ENCODE results near the gene NT5C3A. TPM values are rescaled to one million over a fixed set of nuclear protein-coding genes. Genes with fewer than 3 reads are reported as not detected.

The NT5C3A gene
- 29.0 TPM for total RNA-seq
- 22.2 TPM for polyA plus RNA-seq (ENCODE audit: insufficient read depth, low read depth, low replicate concordance)
- long read RNA-seq, donor 1, partial matches to known transcripts: 0 of 5 reads
- long read RNA-seq, donor 1, other reads (novel, unspliced or antisense): 0 of 5 reads
- long read RNA-seq, donor 2, transcript NT5C3A-211 (2 exons, 369 nt): minor isoform, 5 of 17 reads
- long read RNA-seq, donor 2, transcript NT5C3A-204 (10 exons, 1,759 nt): major isoform, 8 of 17 reads
- long read RNA-seq, donor 2, partial matches to known transcripts: 0 of 17 reads
- long read RNA-seq, donor 2, other reads (novel, unspliced or antisense): 0 of 17 reads
- long read RNA-seq, donor 3, transcript NT5C3A-211 (2 exons, 369 nt): major isoform, 9 of 16 reads
- long read RNA-seq, donor 3, partial matches to known transcripts: 0 of 16 reads
- long read RNA-seq, donor 3, other reads (novel, unspliced or antisense): 0 of 16 reads
- long read RNA-seq, donor 4, transcript NT5C3A-201 (9 exons, 1,704 nt): major isoform, 5 of 11 reads
- long read RNA-seq, donor 4, transcript NT5C3A-204 (10 exons, 1,759 nt): major isoform, 5 of 11 reads
- long read RNA-seq, donor 4, partial matches to known transcripts: 0 of 11 reads
- long read RNA-seq, donor 4, other reads (novel, unspliced or antisense): 0 of 11 reads
- long read RNA-seq, donor 5: 0 reads
- long read RNA-seq, donor 6, transcript NT5C3A-201 (9 exons, 1,704 nt): major isoform, 9 of 22 reads
- long read RNA-seq, donor 6, transcript NT5C3A-211 (2 exons, 369 nt): minor isoform, 6 of 22 reads
- long read RNA-seq, donor 6, transcript NT5C3A-204 (10 exons, 1,759 nt): minor isoform, 7 of 22 reads
- long read RNA-seq, donor 6, partial matches to known transcripts: 0 of 22 reads
- long read RNA-seq, donor 6, other reads (novel, unspliced or antisense): 0 of 22 reads
- long read RNA-seq, donor 7, transcript NT5C3A-201 (9 exons, 1,704 nt): minor isoform, 6 of 24 reads
- long read RNA-seq, donor 7, transcript NT5C3A-204 (10 exons, 1,759 nt): major isoform, 10 of 24 reads
- long read RNA-seq, donor 7, partial matches to known transcripts: 2 of 24 reads
- long read RNA-seq, donor 7, other reads (novel, unspliced or antisense): 4 of 24 reads
- long read RNA-seq, donor 8, transcript NT5C3A-201 (9 exons, 1,704 nt): major isoform, 6 of 10 reads
- long read RNA-seq, donor 8, partial matches to known transcripts: 0 of 10 reads
- long read RNA-seq, donor 8, other reads (novel, unspliced or antisense): 0 of 10 reads
- long read RNA-seq, donor 9, partial matches to known transcripts: 0 of 2 reads
- long read RNA-seq, donor 9, other reads (novel, unspliced or antisense): 0 of 2 reads
- long read RNA-seq, donor 10, transcript NT5C3A-211 (2 exons, 369 nt): major isoform, 5 of 12 reads
- long read RNA-seq, donor 10, transcript NT5C3A-201 (9 exons, 1,704 nt): major isoform, 5 of 12 reads
- long read RNA-seq, donor 10, partial matches to known transcripts: 0 of 12 reads
- long read RNA-seq, donor 10, other reads (novel, unspliced or antisense): 0 of 12 reads

- FAIRE-seq (no peak), DNase-seq (peak in 3 of 5 donors; percentile 67 to 89 (median 67))
- intact Hi-C loops (cut with DNase I): no loop called here
- Histone ChIP-seq H3K36me3 (ENCODE audit: control insufficient read depth in 2 of 3, insufficient read depth in 3 of 3, low read length in 3 of 3) (no peaks in the 10 kb centered on the region), H3K27me3 (ENCODE audit: control insufficient read depth, insufficient read depth, low read length) (no peaks in the 10 kb centered on the region), H3K4me3 (ENCODE audit: low read length in 3 of 3) (peak within 1 kb of the TSS; percentile 84 to 92 (median 86)), H3K27ac (ENCODE audit: low read depth in 2 of 2, low read length in 2 of 2) (peak within 1 kb of the TSS; percentile 95 to 97), H3K9me3 (ENCODE audit: control insufficient read depth in 2 of 3, insufficient read depth in 1 of 3, low read length in 3 of 3) (peaks cover 0 to 7% (median 0%) of the 10 kb centered on the region in 3 donors), H3K9ac (ENCODE audit: low read length in 3 of 3) (peak within 1 kb of the TSS; percentile 75 to 90 (median 80)), H3K4me1 (ENCODE audit: control insufficient read depth in 2 of 3, insufficient read depth in 2 of 3, low read depth in 1 of 3, low read length in 3 of 3) (peaks cover 0 to 2% (median 2%) of the 10 kb centered on the region in 3 donors)
- no peak for TF ChIP-seq CTCF (IDR thresholded peaks at IDR 0.05; ENCODE audit: borderline replicate concordance, extremely low read depth, insufficient read depth)
Measured at GRCh38 chr7:33062023-33062781, at the start of gene NT5C3A. NT5C3A (minus strand) TSS chr7:33062776; CDS start chr7:33062705, 71 bp downstream.

- Histone ChIP-seq H3K27ac (ENCODE audit: low read depth in 2 of 2, low read length in 2 of 2) (no peak overlapping the region), H3K4me3 (ENCODE audit: low read length in 3 of 3) (no peak overlapping the region), H3K9me3 (ENCODE audit: control insufficient read depth in 2 of 3, insufficient read depth in 1 of 3, low read length in 3 of 3) (no peaks in the 10 kb centered on the region), H3K9ac (ENCODE audit: low read length in 3 of 3) (no peak overlapping the region), H3K36me3 (ENCODE audit: control insufficient read depth in 2 of 3, insufficient read depth in 3 of 3, low read length in 3 of 3) (no peaks in the 10 kb centered on the region), H3K27me3 (ENCODE audit: control insufficient read depth, insufficient read depth, low read length) (no peaks in the 10 kb centered on the region), H3K4me1 (ENCODE audit: control insufficient read depth in 2 of 3, insufficient read depth in 2 of 3, low read depth in 1 of 3, low read length in 3 of 3) (peaks cover 3 to 18% (median 11%) of the 10 kb centered on the region in 3 donors)
- DNase-seq (no peak), FAIRE-seq (no peak)
- TF ChIP-seq CTCF (IDR thresholded peaks at IDR 0.05; ENCODE audit: borderline replicate concordance, extremely low read depth, insufficient read depth): no peak
- intact Hi-C loops (cut with DNase I): no loop called here
Measured at GRCh38 chr7:33111614-33112013, 49.0 kb upstream of the NT5C3A start.

Measured in kidney (tissue), 22 donors.